HG02938 (cell line): Measurements from ENCODE around the gene INPP5B.

Source experiments
- ATAC-seq: cut with Tn5 transposase; IDR thresholded peaks from one replicate; pipeline ENCODE4 v1.9.1; 2021; ENCODE audit warnings: mild to moderate bottlenecking, moderate library complexity; ENCODE audit not compliant: unreplicated experiment

Gene INPP5B

GRCh38 chr1:37845049-37845646 is 101.7 kb downstream of the INPP5B start:
- ATAC-seq, result no peak

- ATAC-seq, result no peak
Measured at GRCh38 chr1:37844536-37844935, 102.3 kb downstream of the INPP5B start.

- ATAC-seq, result no peak
Measured at GRCh38 chr1:37841652-37842051, 105.2 kb downstream of the INPP5B start.

GRCh38 chr1:37840711-37841110 is 106.1 kb downstream of the INPP5B start:
- ATAC-seq, result no peak

- no peak for ATAC-seq
Measured at GRCh38 chr1:37839676-37840075, 107.2 kb downstream of the INPP5B start.

- ATAC-seq, result no peak
Measured at GRCh38 chr1:37836788-37837187, 110.1 kb downstream of the INPP5B start.

- ATAC-seq, result no peak
Measured at GRCh38 chr1:37831809-37832208, 115.0 kb downstream of the INPP5B start.

- ATAC-seq, result no peak
Measured at GRCh38 chr1:37831109-37831508, 115.7 kb downstream of the INPP5B start.

GRCh38 chr1:37828410-37829074 is 118.3 kb downstream of the INPP5B start:
- ATAC-seq, result no peak

GRCh38 chr1:37825506-37825905 is 121.3 kb downstream of the INPP5B start:
- no peak for ATAC-seq

GRCh38 chr1:37824001-37824400 is 122.9 kb downstream of the INPP5B start:
- ATAC-seq, result no peak

GRCh38 chr1:37822906-37823815 is 123.7 kb downstream of the INPP5B start:
- no peak for ATAC-seq

GRCh38 chr1:37821481-37821880 is 125.4 kb downstream of the INPP5B start:
- ATAC-seq, result no peak

- ATAC-seq, result no peak
Measured at GRCh38 chr1:37817481-37817880, 129.4 kb downstream of the INPP5B start.

GRCh38 chr1:37814252-37814651 is 132.6 kb downstream of the INPP5B start:
- ATAC-seq, result no peak

- no peak for ATAC-seq
Measured at GRCh38 chr1:37813529-37814145, 133.2 kb downstream of the INPP5B start.

- ATAC-seq, result no peak
Measured at GRCh38 chr1:37811027-37811655, 135.7 kb downstream of the INPP5B start.
